HEK293T (cell line): ENCODE results near the gene ATP5MK.
A peak's percentile ranks its signal among the peaks of the same experiment; 100 is the strongest.

Source experiments
- CTCF ChIA-PET: fragments of 350-600 bp; formaldehyde crosslinking; extraction: SDS; loops from one replicate; lab custom pipeline; 2021; ENCODE audit warnings: antibody characterized with exemption, inconsistent platforms; lab: Yijun Ruan, JAX
- POLR2A ChIA-PET: fragments of 350-600 bp; formaldehyde crosslinking; extraction: SDS; loops from one replicate; lab custom pipeline; 2020; ENCODE audit warnings: antibody characterized with exemption, inconsistent platforms; lab: Yijun Ruan, JAX
- DNase-seq: peaks from one replicate; pipeline ENCODE4 v3.0.0; 2012; ENCODE audit warnings: mixed read lengths; ENCODE audit errors: extremely low spot score
- ARNT ChIP-seq: fragments of 450-650 bp; IDR thresholded peaks from 2 replicates; pipeline ENCODE4 v1.6.1; 2017; ENCODE audit warnings: mild to moderate bottlenecking
- BHLHE40 ChIP-seq: fragments of 450-650 bp; IDR thresholded peaks from 2 replicates; pipeline ENCODE4 v1.6.1; 2016; ENCODE audit warnings: mild to moderate bottlenecking, moderate library complexity, borderline replicate concordance
- CTBP1 ChIP-seq: fragments of 450-650 bp; IDR thresholded peaks from 2 replicates; pipeline ENCODE4 v1.6.1; 2016; ENCODE audit warnings: borderline replicate concordance
- ELF4 ChIP-seq: fragments of 450-650 bp; IDR thresholded peaks from 2 replicates; pipeline ENCODE4 v1.6.1; 2017; ENCODE audit warnings: antibody characterized with exemption
- FOXA1 ChIP-seq: fragments of 450-650 bp; IDR thresholded peaks from 2 replicates; pipeline ENCODE4 v1.6.1; 2016; ENCODE audit warnings: mild to moderate bottlenecking
- FOXK2 ChIP-seq: fragments of 450-650 bp; IDR thresholded peaks from 2 replicates; pipeline ENCODE4 v1.6.1; 2016; ENCODE audit warnings: mild to moderate bottlenecking
- FOXM1 ChIP-seq: fragments of 450-650 bp; IDR thresholded peaks from 2 replicates; pipeline ENCODE4 v1.6.1; 2017; ENCODE audit warnings: mild to moderate bottlenecking, borderline replicate concordance
- HDGF ChIP-seq: fragments of 450-650 bp; IDR thresholded peaks from 2 replicates; pipeline ENCODE4 v1.6.1; 2017; ENCODE audit warnings: antibody characterized with exemption, borderline replicate concordance
- L3MBTL2 ChIP-seq: fragments of 450-650 bp; conservative IDR thresholded peaks from 2 replicates; pipeline ENCODE4 v1.6.1; 2016; ENCODE audit warnings: mild to moderate bottlenecking
- LEF1 ChIP-seq: fragments of 450-650 bp; IDR thresholded peaks from 2 replicates; pipeline ENCODE4 v1.6.1; 2017; ENCODE audit warnings: mild to moderate bottlenecking, borderline replicate concordance
- NFRKB ChIP-seq: fragments of 450-650 bp; IDR thresholded peaks from 2 replicates; pipeline ENCODE4 v1.6.1; 2016; ENCODE audit warnings: mild to moderate bottlenecking, moderate library complexity
- SP1 ChIP-seq: fragments of 450-650 bp; IDR thresholded peaks from 2 replicates; pipeline ENCODE4 v1.6.1; 2017
- SUZ12 ChIP-seq: fragments of 450-650 bp; IDR thresholded peaks from 2 replicates; pipeline ENCODE4 v1.6.1; 2016; ENCODE audit warnings: mild to moderate bottlenecking
- TARDBP ChIP-seq: fragments of 450-650 bp; IDR thresholded peaks from 2 replicates; pipeline ENCODE4 v1.6.1; 2016
- ZNF384 ChIP-seq: fragments of 450-650 bp; IDR thresholded peaks from 2 replicates; pipeline ENCODE4 v1.6.1; 2016
- TF ChIP-seq, protein P1 (sequence below): fragments of 450-650 bp; IDR thresholded peaks from 2 replicates; pipeline ENCODE4 v1.6.1; 2016

The ATP5MK gene

GRCh38 chr10:103416436-103417147, 20.3 kb upstream of the ATP5MK start:
- TF ChIP-seq ARNT (no peak), CTBP1 (no peak), NFRKB (no peak), HDGF (no peak)
- TF ChIP-seq, protein P1, sequence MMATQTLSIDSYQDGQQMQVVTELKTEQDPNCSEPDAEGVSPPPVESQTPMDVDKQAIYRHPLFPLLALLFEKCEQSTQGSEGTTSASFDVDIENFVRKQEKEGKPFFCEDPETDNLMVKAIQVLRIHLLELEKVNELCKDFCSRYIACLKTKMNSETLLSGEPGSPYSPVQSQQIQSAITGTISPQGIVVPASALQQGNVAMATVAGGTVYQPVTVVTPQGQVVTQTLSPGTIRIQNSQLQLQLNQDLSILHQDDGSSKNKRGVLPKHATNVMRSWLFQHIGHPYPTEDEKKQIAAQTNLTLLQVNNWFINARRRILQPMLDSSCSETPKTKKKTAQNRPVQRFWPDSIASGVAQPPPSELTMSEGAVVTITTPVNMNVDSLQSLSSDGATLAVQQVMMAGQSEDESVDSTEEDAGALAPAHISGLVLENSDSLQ = no peak
- ChIA-PET CTCF (interaction anchor here (0.5 to 0.9 kb wide), 5 partner anchors 9 to 85 kb away, joined by 3 to 7 read pairs (median 4); no protein-coding TSS in a partner anchor), POLR2A (no interaction called here)
- DNase-seq = peak; percentile 36

GRCh38 chr10:103415581-103415980, 19.3 kb upstream of the ATP5MK start:
- DNase-seq = no peak
- ChIA-PET POLR2A (no interaction called here), CTCF (interaction anchor here (0.6 to 0.9 kb wide), 2 partner anchors 61 to 82 kb away, joined by 3 to 7 read pairs; no protein-coding TSS in a partner anchor)
- no peak for TF ChIP-seq FOXK2
- no peak for TF ChIP-seq HDGF
- no peak for TF ChIP-seq SP1
- no peak for TF ChIP-seq CTBP1
- TF ChIP-seq FOXA1 = no peak
- TF ChIP-seq ELF4 = no peak
- no peak for TF ChIP-seq FOXM1
- no peak for TF ChIP-seq NFRKB
- TF ChIP-seq, protein P1 = no peak
- no peak for TF ChIP-seq LEF1
- no peak for TF ChIP-seq TARDBP
- no peak for TF ChIP-seq ARNT
- no peak for TF ChIP-seq ZNF384
- no peak for TF ChIP-seq L3MBTL2
- no peak for TF ChIP-seq BHLHE40
- no peak for TF ChIP-seq SUZ12

GRCh38 chr10:103413564-103413963, 17.3 kb upstream of the ATP5MK start:
- ChIA-PET POLR2A (no interaction called here), CTCF (no interaction called here)
- DNase-seq = no peak
- TF ChIP-seq L3MBTL2 (no peak), FOXK2 (no peak), LEF1 (no peak), BHLHE40 (no peak), CTBP1 (no peak), SUZ12 (no peak), ZNF384 (no peak), HDGF (no peak), ELF4 (no peak), ARNT (no peak), TARDBP (no peak), FOXM1 (no peak), NFRKB (no peak), FOXA1 (no peak), SP1 (no peak)
- TF ChIP-seq, protein P1 = no peak

GRCh38 chr10:103397191-103397825, 1.0 kb upstream of the ATP5MK start:
- no peak for DNase-seq
- CTCF ChIA-PET = no interaction called here
- POLR2A ChIA-PET = interaction anchor here (1.3 to 1.7 kb wide), 2 partner anchors 8 to 47 kb away, joined by 5 read pairs; partner anchors contain the start of gene PCGF6
- TF ChIP-seq ARNT = no peak
- TF ChIP-seq ZNF384 = peak; percentile 29; the same call in 1 of the 2 replicates

- ChIA-PET CTCF (no interaction called here), POLR2A (interaction anchor here (0.6 to 1.7 kb wide), 6 partner anchors 9 to 46 kb away, joined by 3 to 6 read pairs (median 4); partner anchors contain the start of genes PCGF6 and TAF5)
- no peak for DNase-seq
- no peak for TF ChIP-seq NFRKB
- no peak for TF ChIP-seq BHLHE40
- no peak for TF ChIP-seq SUZ12
- TF ChIP-seq ARNT = no peak
- no peak for TF ChIP-seq FOXK2
- no peak for TF ChIP-seq FOXA1
- TF ChIP-seq TARDBP = no peak
- no peak for TF ChIP-seq ZNF384
- TF ChIP-seq L3MBTL2 = no peak
Measured at GRCh38 chr10:103396789-103397087, 463 bp upstream of the ATP5MK start.

DNA sequence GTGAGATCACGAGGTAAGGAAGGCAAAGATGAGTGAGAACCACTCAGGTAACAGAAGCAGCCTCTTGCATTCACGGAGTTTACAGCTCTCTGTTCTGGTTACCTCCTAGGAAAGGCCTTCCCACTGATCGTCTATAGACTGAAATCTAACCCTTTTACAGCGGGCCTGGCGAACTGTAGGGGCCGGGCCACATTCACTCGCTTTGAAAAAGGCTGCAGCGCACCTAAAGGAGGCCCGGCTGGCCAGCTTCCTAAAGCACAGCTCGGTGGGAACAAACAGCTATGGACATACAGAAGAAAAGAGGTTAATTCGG, 565 bp downstream of the ATP5MK start:
- DNase-seq = no peak
- ChIA-PET CTCF (no interaction called here), POLR2A (interaction anchor here (0.9 to 1.7 kb wide), 8 partner anchors 10 to 45 kb away, joined by 3 to 6 read pairs (median 4); partner anchors contain the start of genes PCGF6 and TAF5)
- TF ChIP-seq ZNF384 (no peak), LEF1 (no peak), CTBP1 (no peak), NFRKB (no peak), BHLHE40 (no peak), FOXA1 (no peak), TARDBP (no peak), HDGF (no peak), FOXM1 (no peak), SP1 (no peak), ELF4 (no peak), FOXK2 (no peak), ARNT (no peak), SUZ12 (no peak), L3MBTL2 (no peak)
- TF ChIP-seq, protein P1 = no peak
